ENCODE data around the gene ZDHHC22. TPM values are rescaled to one million over a fixed set of nuclear protein-coding genes. Genes with fewer than 3 reads are reported as not detected.

Gene ZDHHC22
- total RNA-seq, 2 experiments from 2014 or later, result not detected

- no peaks in the 10 kb centered on the region for H3K9me3 ChIP-seq (ENCODE audit: control insufficient read depth in 1 of 2, insufficient read depth in 1 of 2, low read length in 2 of 2)
- H3K4me1 ChIP-seq (ENCODE audit: insufficient read depth, low read length), result peaks cover 27% of the 10 kb centered on the region
- H3K27ac Mint-ChIP-seq, result peak overlapping the region; percentile 94
- no peak for TF ChIP-seq CTCF (IDR thresholded peaks at IDR 0.05)
- DNase-seq, result peak in 5 of 14 experiments; percentile 4 to 44 (median 22)
- intact Hi-C loops (cut with DNase I, micrococcal nuclease), result loop anchor here (1.0 to 10.0 kb wide), 8 partner anchors 22 to 1114 kb away; partner anchors contain the start of genes IFT43 (in 1 of the 2), POMT2 (in 1 of the 2), SAMD15 (in 1 of the 2) and SNW1 (in 1 of the 2)
- H3K4me3 ChIP-seq (ENCODE audit: low read length), result peak overlapping the region; percentile 97
- no peaks in the 10 kb centered on the region for H3K36me3 ChIP-seq (ENCODE audit: insufficient read depth, low read length)
- CTCF ChIA-PET, result interaction anchor here (1.0 to 1.1 kb wide), 2 partner anchors 26 to 217 kb away, joined by 3 to 4 read pairs; no protein-coding TSS in a partner anchor
- peak overlapping the region; percentile 98 for H3K4me3 Mint-ChIP-seq
- H3K27ac ChIP-seq (ENCODE audit: low read depth in 1 of 2, low read length in 2 of 2), result peak overlapping the region; percentile 83 to 95
- ATAC-seq (ENCODE audit: poor library complexity), result no peak
- H3K36me3 Mint-ChIP-seq (ENCODE audit: low read depth), result peaks cover 8% of the 10 kb centered on the region
- H3K27me3 Mint-ChIP-seq, result no peaks in the 10 kb centered on the region
- peaks cover 48% of the 10 kb centered on the region for H3K4me1 Mint-ChIP-seq (ENCODE audit: low read depth)
- POLR2A ChIA-PET, result interaction anchor here (0.7 to 7.5 kb wide), 12 partner anchors 10 to 359 kb away, joined by 3 to 64 read pairs (median 4); partner anchors contain the start of genes ANGEL1, GSTZ1, IRF2BPL and POMT2
- H3K9me3 Mint-ChIP-seq, result no peaks in the 10 kb centered on the region
- H3K27me3 ChIP-seq (ENCODE audit: control insufficient read depth in 1 of 2, insufficient read depth in 2 of 2, low read length in 2 of 2), result no peaks in the 10 kb centered on the region
Observed at GRCh38 chr14:77098529-77099353, 42.9 kb downstream of the ZDHHC22 start.

- no peaks in the 10 kb centered on the region for H3K36me3 ChIP-seq (ENCODE audit: insufficient read depth, low read length)
- peak within 1 kb of the TSS; percentile 97 for H3K4me3 ChIP-seq (ENCODE audit: low read length)
- Mint-ChIP-seq H3K27me3 (no peaks in the 10 kb centered on the region), H3K27ac (peak within 1 kb of the TSS; percentile 94), H3K36me3 (ENCODE audit: low read depth) (peaks cover 8% of the 10 kb centered on the region), H3K9me3 (no peaks in the 10 kb centered on the region), H3K4me3 (peak within 1 kb of the TSS; percentile 98), H3K4me1 (ENCODE audit: low read depth) (peaks cover 48% of the 10 kb centered on the region)
- H3K4me1 ChIP-seq (ENCODE audit: insufficient read depth, low read length), result peaks cover 27% of the 10 kb centered on the region
- DNase-seq (peak; percentile 97 to 100 (median 99)), ATAC-seq (ENCODE audit: poor library complexity) (peak; percentile 84)
- intact Hi-C loops (cut with DNase I, micrococcal nuclease), result loop anchor here (1.0 to 10.0 kb wide), 7 partner anchors 23 to 1113 kb away; partner anchors contain the start of genes IFT43 (in 1 of the 2), SAMD15 (in 1 of the 2), SNW1 (in 1 of the 2) and TGFB3 (in 1 of the 2)
- no peaks in the 10 kb centered on the region for H3K27me3 ChIP-seq (ENCODE audit: control insufficient read depth in 1 of 2, insufficient read depth in 2 of 2, low read length in 2 of 2)
- no peaks in the 10 kb centered on the region for H3K9me3 ChIP-seq (ENCODE audit: control insufficient read depth in 1 of 2, insufficient read depth in 1 of 2, low read length in 2 of 2)
- ChIA-PET CTCF (interaction anchor here (0.5 to 4.3 kb wide), 6 partner anchors 27 to 234 kb away, joined by 3 to 19 read pairs (median 4); no protein-coding TSS in a partner anchor), POLR2A (interaction anchor here (0.7 to 7.5 kb wide), 14 partner anchors 10 to 359 kb away, joined by 3 to 64 read pairs (median 4); partner anchors contain the start of genes ANGEL1, GSTZ1, IRF2BPL and POMT2)
- peak within 1 kb of the TSS; percentile 83 to 95 for H3K27ac ChIP-seq (ENCODE audit: low read depth in 1 of 2, low read length in 2 of 2)
- TF ChIP-seq CTCF (IDR thresholded peaks at IDR 0.05), result no peak
Observed at GRCh38 chr14:77097700-77098528, 43.7 kb downstream of the ZDHHC22 start, which contains the start of gene CIPC. CIPC (plus strand) TSS chr14:77098258; CDS start chr14:77105709, 7,451 bp downstream.
